HepG2 (cell line): Measurements from ENCODE around the gene PPM1F. TPM values are rescaled to one million over a fixed set of nuclear protein-coding genes. Genes with fewer than 3 reads are reported as not detected.

Experiments
- ATAC-seq: fragments of 200-7000 bp; cut with Tn5 transposase; 3 replicates; pipeline ENCODE4 v1.9.1; 2020; ENCODE audit warnings: mild to moderate bottlenecking, moderate library complexity
- BruUV-seq: library from RNA; stranded (reverse); fragments of 400-500 nt; replicated peaks from 2 replicates; lab custom pipeline; 2021; lab: Mats Ljungman, UMichigan
- CTCF ChIA-PET: fragments of 300-600 bp; formaldehyde crosslinking; extraction: SDS; loops from one replicate; lab custom pipeline; 2021; ENCODE audit warnings: low total read pairs, inconsistent platforms, low intra/inter-chr PET ratio; lab: Yijun Ruan, JAX
- POLR2A ChIA-PET: fragments of 350-600 bp; sonication (Branson Sonifier 250); formaldehyde crosslinking; loops from one replicate; lab custom pipeline; 2020; ENCODE audit warnings: antibody characterized with exemption, inconsistent platforms; lab: Yijun Ruan, JAX
- DNase-seq: peaks from one replicate; pipeline ENCODE4 v3.0.0-alpha.2; 2015; ENCODE audit warnings: low spot score
- FAIRE-seq: peaks from 3 replicates; lab custom pipeline; 2011; peaks lifted over from hg19 to GRCh38; lab: Jason Lieb, UNC
- H2AFZ ChIP-seq: one replicate; pipeline ENCODE4 v1.6.1; 2011; ENCODE audit warnings: low read length, inconsistent platforms
- H3K27ac ChIP-seq: fragments of 300-600 bp; 3 replicates; pipeline ENCODE4 v1.8.0; 2011; ENCODE audit warnings: mixed run types, mild to moderate bottlenecking, mixed read lengths, low read length, inconsistent platforms; ENCODE audit not compliant: insufficient read depth; ENCODE audit errors: extremely low read length
- H3K27me3 ChIP-seq, 2 experiments: fragments of 200-600 bp in 1 of 2; 2 replicates in 1 of 2; 3 replicates in 1 of 2; pipeline versions ENCODE4 v1.6.0 to v1.8.0; 2011; ENCODE audit warnings: low read length in 2 of 2, mild to moderate bottlenecking in 2 of 2, moderate library complexity in 2 of 2, inconsistent platforms in 1 of 2; ENCODE audit not compliant: insufficient read depth in 2 of 2, control insufficient read depth in 1 of 2
- H3K36me3 ChIP-seq, 2 experiments: fragments of 200-600 bp in 1 of 2; replicated peaks in 1 of 2; 2 replicates in 1 of 2; 3 replicates in 1 of 2; pipeline versions ENCODE4 v1.5.1 to v1.8.0; 2011; ENCODE audit warnings: low read length in 2 of 2, inconsistent platforms in 1 of 2; ENCODE audit not compliant: insufficient read depth in 2 of 2, control insufficient read depth in 1 of 2
- H3K4me1 ChIP-seq: 2 replicates; pipeline ENCODE4 v1.5.1; 2012; ENCODE audit warnings: low read length, inconsistent platforms; ENCODE audit not compliant: insufficient read depth
- H3K4me2 ChIP-seq: 2 replicates; pipeline ENCODE4 v1.6.0; 2011; ENCODE audit warnings: low read depth, low read length, inconsistent platforms
- H3K4me3 ChIP-seq, 3 experiments: fragments of 200-600 bp in 1 of 3; sonication (generic), shearing (Covaris generic) in 1 of 3; replicated peaks in 1 of 3; 2 replicates each; pipeline ENCODE4 v1.5.1; 2011 to 2016; ENCODE audit warnings: low read length in 3 of 3, inconsistent platforms in 2 of 3, low read depth in 2 of 3, mild to moderate bottlenecking in 2 of 3, control low read depth in 1 of 3, mixed read lengths in 1 of 3; ENCODE audit not compliant: insufficient read depth in 1 of 3
- H3K79me2 ChIP-seq: one replicate; pipeline ENCODE4 v1.6.1; 2011; ENCODE audit warnings: low read length, inconsistent platforms; ENCODE audit not compliant: insufficient read depth
- H3K9ac ChIP-seq: 2 replicates; pipeline ENCODE4 v1.6.0; 2011; ENCODE audit warnings: mild to moderate bottlenecking, low read depth, low read length, inconsistent platforms; ENCODE audit not compliant: insufficient read depth
- H3K9me3 ChIP-seq: 2 replicates; pipeline ENCODE4 v1.5.1; 2012; ENCODE audit warnings: mild to moderate bottlenecking, low read length
- H4K20me1 ChIP-seq: 2 replicates; pipeline ENCODE4 v1.6.0; 2011; ENCODE audit warnings: inconsistent platforms, mild to moderate bottlenecking, low read length, moderate library complexity; ENCODE audit not compliant: insufficient read depth
- NFKBIZ ChIP-seq: IDR thresholded peaks from 2 replicates; pipeline ENCODE4 v1.6.1; 2018; ENCODE audit warnings: missing genetic modification reagents, missing compliant biosample characterization
- RBAK ChIP-seq: sonication (generic); formaldehyde crosslinking; IDR thresholded peaks from 2 replicates; pipeline ENCODE4 v1.5.1; 2020; ENCODE audit warnings: mild to moderate bottlenecking, missing genetic modification reagents
- ZNF20 ChIP-seq: sonication (generic); formaldehyde crosslinking; IDR thresholded peaks from 2 replicates; pipeline ENCODE4 v1.4.0; 2020; ENCODE audit warnings: mild to moderate bottlenecking, moderate library complexity, missing genetic modification reagents
- ZNF629 ChIP-seq: sonication (generic); formaldehyde crosslinking; conservative IDR thresholded peaks from 2 replicates; pipeline ENCODE4 v1.5.0; 2020; ENCODE audit warnings: missing genetic modification reagents
- ZNF749 ChIP-seq: sonication (generic); formaldehyde crosslinking; IDR thresholded peaks from 2 replicates; pipeline ENCODE4 v1.8.0; 2022; ENCODE audit warnings: mild to moderate bottlenecking, missing genetic modification reagents, moderate library complexity, borderline replicate concordance
- WGBS: methylation state at CpG from one replicate; pipeline ENCODE4 v1.1.6; 2017; ENCODE audit warnings: low lambda C conversion rate; 5-methylcytosine and 5-hydroxymethylcytosine counted together
- in situ Hi-C: cut with HindIII; loops from 2 replicates; pipeline ENCODE4 v1.10.0; 2017; ENCODE audit warnings: low pct_unique_long_range_greater_than_20kb; ENCODE audit not compliant: extremely low pct_ligation_motif_present
- intact Hi-C: fragments of 100-400 bp; cut with micrococcal nuclease; formaldehyde crosslinking; loops from one replicate; pipeline ENCODE4 v1.10.0; 2022; ENCODE audit not compliant: unreplicated experiment
- polyA plus RNA-seq, 8 experiments: library from polyadenylated mRNA; depleted of rRNA in 3 of 8; stranded (reverse) in 7 of 8; unstranded in 1 of 8; fragments of >200 nt; fragmentation: Illumina TruSeq in 4 of 8; extraction: Trizol in 4 of 8; gene quantifications; 2 replicates each; pipeline versions ENCODE4 v1.2.1 to v1.2.3, GENCODE V29; 2011 to 2016; ENCODE audit warnings: low read depth in 4 of 8, missing spikeins in 1 of 8, mixed read lengths in 1 of 8; ENCODE audit not compliant: insufficient read depth in 1 of 8
- total RNA-seq, 5 experiments: library from RNA; depleted of rRNA; stranded (reverse); fragments of >200 nt; fragmentation: Illumina TruSeq; extraction: Trizol; gene quantifications; 2 replicates each; pipeline ENCODE4 v1.2.3, GENCODE V29; 2016; ENCODE audit warnings: low read depth in 1 of 5
- TF ChIP-seq, protein P1 (sequence below): sonication (generic); formaldehyde crosslinking; IDR thresholded peaks from 2 replicates; pipeline ENCODE4 v1.5.0; 2020; ENCODE audit warnings: missing genetic modification reagents

Gene PPM1F
- total and polyA plus RNA-seq, 2 of the 13 experiments (the other 11 are each of a cell fraction or from before 2014, with no cell fraction given), result 11.0 to 19.6 TPM

- 95% methylated on average over 3 of the region's 3 CpGs for WGBS
- no peak overlapping the region for H3K4me3 ChIP-seq
- H3K9ac ChIP-seq, result no peak overlapping the region
- in situ Hi-C loops, result no loop called here
- no peak overlapping the region for H2AFZ ChIP-seq
- no peaks in the 10 kb centered on the region for H3K79me2 ChIP-seq
- CTCF ChIA-PET, result no interaction called here
- FAIRE-seq, result no peak
- TF ChIP-seq NFKBIZ (CRISPR knock-in tag), result no peak
- peak; percentile 85 for TF ChIP-seq ZNF629 (CRISPR knock-in tag)
- TF ChIP-seq ZNF749, result no peak
- TF ChIP-seq, protein P1, sequence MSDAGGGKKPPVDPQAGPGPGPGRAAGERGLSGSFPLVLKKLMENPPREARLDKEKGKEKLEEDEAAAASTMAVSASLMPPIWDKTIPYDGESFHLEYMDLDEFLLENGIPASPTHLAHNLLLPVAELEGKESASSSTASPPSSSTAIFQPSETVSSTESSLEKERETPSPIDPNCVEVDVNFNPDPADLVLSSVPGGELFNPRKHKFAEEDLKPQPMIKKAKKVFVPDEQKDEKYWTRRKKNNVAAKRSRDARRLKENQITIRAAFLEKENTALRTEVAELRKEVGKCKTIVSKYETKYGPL (CRISPR knock-in tag), result no peak
- TF ChIP-seq RBAK (CRISPR knock-in tag), result no peak
- no peak for DNase-seq
- no peak overlapping the region for H3K4me2 ChIP-seq
- no TSS peak for BruUV-seq
- peaks cover 8 to 55% of the 10 kb centered on the region in 2 experiments; a peak in 4 of 5 replicates for H3K36me3 ChIP-seq
- no peaks in the 10 kb centered on the region for H3K9me3 ChIP-seq
- H3K4me1 ChIP-seq, result 0 out of 2 replicates have a peak, but pooled peaks cover 4% of the 10 kb centered on the region
- no peak overlapping the region for H3K27ac ChIP-seq
- intact Hi-C loops, result no loop called here
- H4K20me1 ChIP-seq, result no peaks in the 10 kb centered on the region
- H3K27me3 ChIP-seq, result no peaks in the 10 kb centered on the region
- ATAC-seq, result no peak
- POLR2A ChIA-PET, result no interaction called here
Measured at GRCh38 chr22:21932347-21932746, 20.3 kb downstream of the PPM1F start.

DNA sequence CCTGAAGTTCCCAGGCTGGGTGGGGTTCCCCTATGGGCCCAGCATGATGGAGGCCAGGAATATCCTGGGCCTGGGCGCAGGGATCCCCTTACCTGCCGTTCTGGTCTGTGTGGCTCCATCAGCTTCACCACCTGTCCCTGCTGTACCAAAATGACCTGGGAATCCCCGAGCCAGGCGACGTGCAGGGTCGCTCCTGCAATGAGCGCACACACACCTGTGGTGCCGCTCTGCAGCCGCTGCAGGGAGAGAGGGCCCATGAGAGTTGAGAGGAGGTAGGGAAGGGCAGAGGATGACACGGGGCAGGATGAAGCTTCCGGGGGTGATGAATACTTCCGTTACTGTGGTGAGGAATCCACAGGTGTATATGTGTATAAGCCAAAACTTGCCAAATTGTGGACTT, 21.6 kb downstream of the PPM1F start:
- ATAC-seq (no peak), DNase-seq (no peak), FAIRE-seq (no peak)
- TF ChIP-seq ZNF20 (CRISPR knock-in tag), result no peak
- ChIA-PET POLR2A (no interaction called here), CTCF (no interaction called here)
- 97% methylated on average over 12 of the region's 12 CpGs for WGBS
- Histone ChIP-seq H3K36me3 (peaks cover 7 to 48% of the 10 kb centered on the region in 2 experiments; a peak in 4 of 5 replicates), H3K4me2 (no peak overlapping the region), H2AFZ (no peak overlapping the region), H3K9me3 (no peaks in the 10 kb centered on the region), H3K4me3 (no peak overlapping the region), H3K79me2 (no peaks in the 10 kb centered on the region), H4K20me1 (no peaks in the 10 kb centered on the region), H3K27me3 (no peaks in the 10 kb centered on the region), H3K4me1 (no peaks in the 10 kb centered on the region), H3K27ac (no peak overlapping the region), H3K9ac (no peak overlapping the region)
- intact Hi-C loops (no loop called here), in situ Hi-C loops (no loop called here)
- BruUV-seq, result no TSS peak
